ENCODE measurements around the gene ACER3. TPM values are rescaled to one million over a fixed set of nuclear protein-coding genes. Genes with fewer than 3 reads are reported as not detected.
"Not testable (repeated sequence)": the region's sequence is repeated elsewhere in the genome, so short reads cannot be mapped to it uniquely, and the experiment has no call there.

The ACER3 gene
- total RNA-seq, 2 donors from 2014 or later, result 10.8 to 24.3 TPM

DNA sequence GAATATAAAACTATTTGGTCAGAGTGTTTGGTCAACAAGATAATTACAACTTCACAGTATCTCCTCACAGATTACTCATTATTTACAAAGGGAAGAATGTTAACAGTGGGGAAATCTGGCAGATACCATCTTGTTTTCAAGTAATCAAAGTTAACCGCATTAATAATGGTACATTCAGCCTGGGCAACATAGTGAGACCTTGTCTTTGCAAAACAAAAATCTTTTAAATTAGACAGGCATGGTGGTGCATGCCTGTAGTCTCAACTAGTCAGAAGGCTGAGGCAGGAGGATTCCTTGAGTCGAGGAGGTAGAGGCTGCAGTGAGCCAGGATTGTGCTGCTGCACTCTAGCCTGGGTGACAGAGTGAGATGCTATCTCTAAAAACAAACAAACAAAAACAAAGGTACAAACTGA, 78.5 kb downstream of the ACER3 start:
- no peak overlapping the region for H3K27ac Mint-ChIP-seq
- no peak for DNase-seq (ENCODE audit: low spot score in 2 of 2)
- peaks cover 16 to 18% of the 10 kb centered on the region in 2 donors for H3K36me3 Mint-ChIP-seq
- ATAC-seq, result no peak
- peaks cover 14 to 17% of the 10 kb centered on the region in 2 donors for H3K9me3 Mint-ChIP-seq

DNA sequence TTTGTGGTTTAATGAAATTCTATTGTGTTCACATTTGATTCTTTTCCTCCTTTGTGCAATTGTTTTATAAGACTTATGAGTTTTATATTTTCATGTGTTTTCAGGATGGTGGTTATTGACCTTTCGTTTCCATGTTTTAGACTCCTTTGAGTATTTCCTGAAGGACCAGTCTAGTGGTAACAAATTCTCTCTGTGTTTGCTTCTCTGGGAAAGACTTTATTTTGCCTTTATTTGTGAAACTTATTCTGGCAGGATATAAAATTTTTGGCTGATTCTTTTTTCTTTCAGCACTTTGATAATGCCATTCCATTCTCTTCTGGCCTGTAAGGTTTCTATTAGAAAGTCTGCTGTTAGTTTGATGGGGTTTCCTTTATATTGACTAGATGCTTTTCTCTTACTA, 83.5 kb downstream of the ACER3 start:
- ATAC-seq (no peak), DNase-seq (ENCODE audit: low spot score in 2 of 2) (no peak)
- Mint-ChIP-seq H3K27ac (no peak overlapping the region), H3K9me3 (peaks cover 17 to 29% of the 10 kb centered on the region in 2 donors), H3K36me3 (peaks cover 19 to 26% of the 10 kb centered on the region in 2 donors)

DNA sequence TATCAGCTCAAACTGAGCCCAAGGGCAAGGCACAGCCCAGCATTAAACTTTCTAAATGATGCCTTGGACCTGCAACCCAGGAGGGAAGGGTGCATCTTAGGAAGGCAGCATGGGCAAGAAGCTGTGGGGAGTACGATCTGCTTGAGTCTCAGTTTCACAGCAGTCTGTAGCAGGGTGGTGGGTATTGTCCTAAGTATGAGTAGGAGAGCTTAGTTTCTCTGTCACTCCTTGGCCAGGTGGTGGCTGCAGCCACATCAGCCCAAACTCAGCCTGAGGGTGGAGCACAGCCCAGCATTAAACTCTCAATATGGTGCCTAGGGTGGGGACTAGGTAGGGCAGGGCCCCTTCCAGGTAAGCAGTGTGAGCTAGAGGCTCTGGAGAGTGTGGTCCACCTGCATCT, 85.5 kb downstream of the ACER3 start:
- ATAC-seq (no peak), DNase-seq (ENCODE audit: low spot score in 2 of 2) (no peak)
- Mint-ChIP-seq H3K36me3 (peaks cover 19 to 26% of the 10 kb centered on the region in 2 donors), H3K27ac (no peak overlapping the region), H3K9me3 (peaks cover 17 to 29% of the 10 kb centered on the region in 2 donors)

DNA sequence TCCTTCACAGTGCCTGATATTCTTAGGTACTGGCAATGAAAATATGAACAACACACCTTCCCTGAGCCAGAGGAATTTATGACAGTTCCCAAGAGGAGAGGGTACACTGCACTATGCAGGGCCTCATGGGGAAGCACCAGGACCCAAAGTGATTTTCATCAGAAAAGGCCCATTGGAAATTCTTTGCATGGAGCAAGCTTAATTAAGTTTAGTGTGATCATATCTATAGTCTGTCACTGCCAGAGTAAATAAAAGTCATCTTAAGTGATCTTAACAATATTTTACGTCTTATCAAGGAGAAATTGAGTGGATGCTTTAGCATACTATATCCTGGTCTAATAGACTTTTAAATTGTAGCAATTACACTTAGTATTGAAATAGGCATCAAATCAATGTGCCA, 86.5 kb downstream of the ACER3 start:
- DNase-seq (ENCODE audit: low spot score in 2 of 2) (no peak), ATAC-seq (no peak)
- Mint-ChIP-seq H3K36me3 (peaks cover 19 to 25% of the 10 kb centered on the region in 2 donors), H3K27ac (no peak overlapping the region), H3K9me3 (peaks cover 17 to 28% of the 10 kb centered on the region in 2 donors)

DNA sequence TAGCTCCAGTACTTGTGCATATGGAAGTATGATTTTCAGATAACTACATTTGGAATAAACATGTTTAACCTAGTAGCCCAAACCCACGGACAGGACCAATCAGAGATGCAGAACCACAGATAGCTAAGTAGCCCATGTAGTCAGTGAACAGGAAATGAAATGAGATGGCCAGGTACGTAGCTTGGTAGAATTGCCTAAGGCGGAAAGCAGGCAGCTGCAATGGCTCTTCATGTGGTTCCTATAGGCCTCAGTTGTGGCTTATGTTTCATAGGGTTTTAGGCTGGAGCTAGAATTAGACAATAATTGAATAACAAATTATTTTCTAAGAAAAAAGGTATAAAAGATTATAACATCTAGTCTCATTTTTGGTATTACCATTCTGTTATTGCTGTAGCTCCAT, 87.1 kb downstream of the ACER3 start:
- peaks cover 19% of the 10 kb centered on the region in 2 donors for H3K36me3 Mint-ChIP-seq
- peaks cover 12 to 22% of the 10 kb centered on the region in 2 donors for H3K9me3 Mint-ChIP-seq
- H3K27ac Mint-ChIP-seq, result no peak overlapping the region
- DNase-seq (ENCODE audit: low spot score in 2 of 2) (no peak), ATAC-seq (no peak)

DNA sequence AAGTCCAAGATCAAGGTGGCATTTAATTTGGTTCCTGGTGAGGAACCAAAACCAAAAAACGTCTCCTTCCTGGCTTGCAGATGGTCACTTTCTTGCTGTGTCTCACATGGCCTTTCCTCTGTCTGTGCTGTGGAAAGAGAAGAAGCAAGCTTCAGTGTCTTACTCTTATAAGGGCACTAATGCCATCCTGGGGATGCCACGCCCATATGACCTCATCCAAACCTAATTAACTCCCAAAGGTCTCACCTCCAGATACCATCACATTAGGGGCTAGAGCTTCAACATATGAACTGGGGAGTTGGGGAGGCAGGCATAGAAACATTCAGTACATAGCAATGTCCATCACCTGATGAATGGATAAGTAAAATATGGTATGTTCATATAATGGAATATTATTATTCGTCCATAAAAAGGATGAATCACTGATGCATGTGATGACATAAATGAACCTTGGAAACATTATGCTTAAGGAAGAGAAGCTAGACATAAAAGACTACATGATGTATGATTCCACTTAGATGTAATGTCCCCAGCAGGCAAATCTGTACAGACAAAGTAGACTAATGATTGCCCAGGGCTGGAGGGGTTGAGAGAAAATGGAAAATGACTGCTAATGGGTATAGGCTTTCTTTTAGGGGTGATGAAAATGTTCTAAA, 94.9 kb downstream of the ACER3 start:
- Mint-ChIP-seq H3K36me3 (peaks cover 0 to 2% of the 10 kb centered on the region in 2 donors), H3K9me3 (no peaks in the 10 kb centered on the region), H3K27ac (no peak overlapping the region)
- no peak for ATAC-seq
- no peak for DNase-seq (ENCODE audit: low spot score in 2 of 2)

DNA sequence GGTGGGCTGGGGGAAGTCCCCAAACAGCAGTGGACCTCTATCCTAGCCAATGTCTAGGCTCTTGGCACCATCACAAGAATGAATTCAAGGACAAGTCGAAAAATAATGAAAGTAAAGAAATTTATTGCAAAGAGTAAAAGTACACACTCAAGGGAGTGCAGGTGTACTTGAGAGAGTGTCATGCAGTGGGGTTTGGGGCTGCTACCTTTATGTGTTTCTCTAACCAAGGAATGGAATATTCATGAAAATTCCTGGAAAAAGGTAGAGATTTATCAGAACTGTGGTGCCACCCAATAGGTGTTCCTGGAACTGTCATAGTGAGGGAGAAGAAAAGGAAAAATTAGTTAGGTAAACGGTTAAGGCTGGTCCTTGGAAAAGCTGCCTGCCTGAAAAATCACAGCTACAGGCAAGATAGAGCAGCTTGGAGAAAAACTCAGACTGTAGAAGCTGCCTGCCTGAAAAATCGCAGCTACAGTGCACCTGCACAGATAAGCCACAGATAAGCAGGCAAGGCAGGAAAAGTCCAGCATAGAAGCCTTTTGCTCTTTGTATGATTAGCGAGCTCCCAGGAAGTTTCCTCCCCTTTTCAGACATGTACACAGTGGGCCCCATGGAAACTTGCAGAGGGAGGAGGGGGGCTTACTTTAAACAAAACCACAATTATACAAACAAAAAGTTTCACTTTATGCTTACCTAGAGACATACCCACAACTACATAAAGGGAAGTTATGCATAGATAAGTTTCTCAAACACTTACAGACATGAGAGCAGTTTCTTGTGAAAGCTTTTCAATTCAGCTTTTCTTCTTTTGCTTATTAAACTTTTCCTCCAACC, 102.1 kb downstream of the ACER3 start:
- ATAC-seq (peak in 1 of 2 donors; percentile 50), DNase-seq (ENCODE audit: low spot score in 2 of 2) (no peak)
- H3K27ac Mint-ChIP-seq, result peak overlapping the region in 1 of 2 donors; percentile 69
- H3K9me3 Mint-ChIP-seq, result peaks cover 6 to 11% of the 10 kb centered on the region in 2 donors
- H3K36me3 Mint-ChIP-seq, result peaks cover 16 to 27% of the 10 kb centered on the region in 2 donors

DNA sequence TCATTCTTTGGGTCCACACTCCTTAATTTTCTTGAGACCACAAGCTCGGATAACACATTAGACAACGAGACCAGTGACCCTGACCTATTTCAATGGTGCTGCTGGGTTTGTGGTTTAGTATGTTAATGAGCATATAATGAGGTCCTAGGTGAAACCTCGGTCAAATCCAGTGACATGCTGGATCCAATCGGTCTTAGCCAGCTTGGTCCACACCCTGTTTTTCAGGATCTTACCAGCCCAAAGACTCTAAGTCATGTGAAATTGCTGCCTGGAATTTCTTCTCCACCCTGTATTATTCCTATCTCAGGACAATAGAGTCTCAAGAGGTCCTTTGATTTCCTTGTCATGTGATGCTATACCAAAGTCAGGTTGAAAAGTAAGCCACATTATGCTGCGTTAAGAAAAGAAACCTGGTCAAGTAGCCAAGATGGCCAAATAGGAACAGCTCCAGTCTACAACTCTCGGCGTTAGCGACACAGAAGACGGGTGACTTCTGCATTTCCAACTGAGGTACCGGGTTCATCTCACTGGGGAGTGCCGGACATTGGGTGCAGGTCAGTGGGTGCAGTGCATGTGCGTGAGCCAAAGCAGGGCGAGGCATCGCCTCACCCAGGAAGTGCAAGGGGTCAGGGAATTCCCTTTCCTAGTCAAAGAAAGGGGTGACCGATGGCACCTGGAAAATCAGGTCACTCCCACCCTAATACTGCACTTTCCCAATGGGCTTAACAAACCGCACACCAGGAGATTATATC, 102.9 kb downstream of the ACER3 start:
- not testable (repeated sequence) for ATAC-seq; DNase-seq (ENCODE audit: low spot score in 2 of 2); H3K27ac Mint-ChIP-seq
- Mint-ChIP-seq H3K36me3 (peaks cover 16 to 27% of the 10 kb centered on the region in 2 donors), H3K9me3 (peaks cover 6 to 11% of the 10 kb centered on the region in 2 donors)

DNA sequence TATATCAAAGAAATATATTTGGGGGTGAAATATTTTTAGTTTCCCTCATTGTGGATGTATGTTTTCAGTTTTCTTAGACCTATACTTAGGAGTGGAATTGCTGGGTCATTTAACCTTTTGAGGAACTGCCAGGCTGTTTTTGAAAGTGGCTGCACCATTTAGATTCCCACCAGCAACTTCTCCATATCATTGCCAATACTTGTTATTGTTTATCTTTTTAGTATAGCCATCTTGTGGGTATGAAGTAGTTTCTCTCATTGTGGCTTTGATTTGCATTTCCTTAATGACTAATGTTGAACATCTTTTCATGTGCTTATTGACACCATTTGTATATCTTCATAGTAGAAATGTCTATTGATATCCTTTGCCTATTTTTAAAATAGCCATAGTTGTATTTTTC, 111.3 kb downstream of the ACER3 start:
- no peak overlapping the region for H3K27ac Mint-ChIP-seq
- H3K9me3 Mint-ChIP-seq, result peaks cover under 1 to 6% of the 10 kb centered on the region in 2 donors
- ATAC-seq (no peak), DNase-seq (ENCODE audit: low spot score in 2 of 2) (no peak)
- peaks cover 2 to 4% of the 10 kb centered on the region in 2 donors for H3K36me3 Mint-ChIP-seq

DNA sequence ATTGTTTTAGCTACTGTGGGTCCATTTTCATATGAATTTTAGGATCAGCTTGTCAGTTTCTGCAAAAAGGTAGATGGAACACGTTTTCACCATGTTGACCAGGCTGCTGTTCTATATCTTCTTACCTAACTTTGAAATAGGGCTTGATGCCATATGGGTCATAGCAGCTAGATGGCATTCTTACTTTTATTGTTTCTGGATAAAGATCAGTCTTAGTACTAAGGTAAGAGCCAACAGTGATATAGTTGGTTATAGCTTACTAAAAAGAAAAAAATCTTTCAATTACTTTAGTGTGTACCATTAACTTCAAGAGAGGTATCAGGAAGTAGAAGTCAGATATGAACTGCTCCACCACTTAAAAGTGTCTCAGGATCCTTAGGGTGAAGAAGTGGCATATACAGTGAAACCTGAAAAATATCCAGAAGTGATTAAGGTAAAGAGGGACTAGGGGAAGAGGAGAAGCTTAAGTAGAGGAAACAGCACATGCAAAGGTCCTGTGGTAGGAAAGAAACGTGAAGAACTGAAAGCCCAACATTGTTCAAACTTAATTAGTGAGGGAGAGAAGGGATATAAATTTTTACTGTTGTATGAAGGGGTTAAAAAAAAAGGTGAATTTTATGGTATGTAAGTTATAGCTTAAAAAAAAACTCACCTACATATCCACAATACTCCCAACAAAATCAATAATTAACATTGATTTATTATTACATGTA, 113.6 kb downstream of the ACER3 start:
- H3K36me3 Mint-ChIP-seq, result peaks cover 11 to 14% of the 10 kb centered on the region in 2 donors
- DNase-seq (ENCODE audit: low spot score in 2 of 2), result no peak
- no peak for ATAC-seq
- H3K27ac Mint-ChIP-seq, result no peak overlapping the region
- H3K9me3 Mint-ChIP-seq, result peaks cover 7 to 12% of the 10 kb centered on the region in 2 donors

DNA sequence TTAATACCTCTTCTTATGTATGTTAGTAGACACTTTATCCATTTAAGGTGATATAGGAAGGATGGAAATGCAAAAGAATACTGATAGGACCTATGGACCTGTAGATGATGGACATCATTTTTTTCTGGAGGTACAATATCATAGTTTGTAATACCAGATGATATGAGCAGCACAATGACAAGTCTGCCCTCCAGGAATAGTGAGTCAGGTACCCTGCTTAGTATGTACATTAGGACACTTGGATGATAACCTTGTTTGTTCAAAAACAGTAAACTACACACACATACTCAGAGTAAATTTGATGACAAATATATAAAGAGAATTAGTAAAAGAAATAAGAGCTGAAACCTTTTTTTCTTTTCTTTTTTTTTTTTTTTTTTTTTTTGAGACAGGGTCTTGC, 114.8 kb downstream of the ACER3 start:
- H3K36me3 Mint-ChIP-seq, result peaks cover 11 to 14% of the 10 kb centered on the region in 2 donors

DNA sequence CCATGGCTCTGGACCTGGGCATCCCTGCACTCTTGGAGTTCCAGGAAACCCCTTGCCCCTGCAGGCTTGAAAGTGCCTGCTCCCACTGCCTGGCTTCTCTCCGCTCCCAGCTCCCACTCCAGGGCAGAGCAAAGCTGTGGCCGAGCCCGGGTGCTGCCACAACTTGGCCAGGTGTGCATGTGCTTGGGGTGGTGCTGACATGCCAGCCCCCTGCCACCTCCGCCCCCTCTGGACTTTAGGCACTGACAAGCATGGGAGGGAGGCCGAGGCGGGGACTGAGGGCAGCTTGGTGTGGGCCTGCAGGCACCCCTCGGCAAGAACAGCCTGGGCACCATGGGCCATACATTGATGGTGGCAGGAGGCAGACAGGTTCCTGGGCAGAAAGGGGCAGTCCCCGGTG, 117.1 kb downstream of the ACER3 start:
- Mint-ChIP-seq H3K9me3 (peaks cover 7 to 8% of the 10 kb centered on the region in 2 donors), H3K27ac (no peak overlapping the region), H3K36me3 (peaks cover 11 to 14% of the 10 kb centered on the region in 2 donors)
- DNase-seq (ENCODE audit: low spot score in 2 of 2) (no peak), ATAC-seq (no peak)

More for the DNA sequence above, 114.8 kb downstream of the ACER3 start:
- H3K9me3 Mint-ChIP-seq, result peaks cover 7 to 12% of the 10 kb centered on the region in 2 donors
- DNase-seq (ENCODE audit: low spot score in 2 of 2) (no peak), ATAC-seq (no peak)
- H3K27ac Mint-ChIP-seq, result no peak overlapping the region

DNA sequence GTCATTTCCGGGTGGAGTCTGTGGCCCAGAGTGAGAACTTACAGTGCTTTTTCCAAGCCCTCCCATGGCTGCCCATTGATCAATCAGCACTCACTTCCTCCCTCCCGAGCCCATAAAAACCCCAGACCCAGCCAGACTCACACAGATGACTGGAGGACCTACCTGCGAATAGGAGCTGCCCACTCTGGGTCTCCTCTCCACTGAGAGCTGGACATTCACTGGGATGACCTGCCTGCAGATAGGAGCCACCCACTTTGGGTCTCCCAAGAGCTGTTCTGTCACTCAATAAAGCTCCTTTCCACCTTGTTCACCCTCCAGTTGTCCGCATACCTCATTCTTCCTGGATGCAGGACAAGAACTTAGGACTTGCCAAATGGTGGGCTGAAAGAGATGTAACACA, 117.5 kb downstream of the ACER3 start:
- H3K36me3 Mint-ChIP-seq, result peaks cover 11 to 14% of the 10 kb centered on the region in 2 donors
- H3K9me3 Mint-ChIP-seq, result peaks cover 7 to 8% of the 10 kb centered on the region in 2 donors
- no peak for ATAC-seq
- no peak for DNase-seq (ENCODE audit: low spot score in 2 of 2)
- H3K27ac Mint-ChIP-seq, result no peak overlapping the region

DNA sequence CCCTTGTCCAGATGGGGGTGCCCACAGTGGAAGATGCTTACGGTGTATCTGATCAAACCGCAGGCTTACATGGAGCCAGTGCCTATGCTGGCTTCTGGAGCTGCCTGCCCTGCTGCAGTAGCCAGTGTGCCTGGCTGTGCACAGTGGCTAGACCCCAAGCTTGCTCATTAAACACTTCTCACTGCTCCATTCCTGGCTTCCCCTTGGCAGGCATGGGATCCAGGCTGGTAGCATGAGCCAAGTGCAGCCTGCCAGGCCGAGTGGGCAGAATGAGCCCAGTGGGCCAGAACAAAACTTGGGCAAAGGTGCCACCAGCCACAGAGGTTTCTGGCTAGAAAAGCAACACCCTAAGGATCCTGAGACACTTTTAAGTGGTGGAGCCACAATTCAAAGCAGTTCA, 118.1 kb downstream of the ACER3 start:
- ATAC-seq (no peak), DNase-seq (ENCODE audit: low spot score in 2 of 2) (no peak)
- Mint-ChIP-seq H3K9me3 (peaks cover 7 to 8% of the 10 kb centered on the region in 2 donors), H3K36me3 (peaks cover 11 to 14% of the 10 kb centered on the region in 2 donors), H3K27ac (no peak overlapping the region)

DNA sequence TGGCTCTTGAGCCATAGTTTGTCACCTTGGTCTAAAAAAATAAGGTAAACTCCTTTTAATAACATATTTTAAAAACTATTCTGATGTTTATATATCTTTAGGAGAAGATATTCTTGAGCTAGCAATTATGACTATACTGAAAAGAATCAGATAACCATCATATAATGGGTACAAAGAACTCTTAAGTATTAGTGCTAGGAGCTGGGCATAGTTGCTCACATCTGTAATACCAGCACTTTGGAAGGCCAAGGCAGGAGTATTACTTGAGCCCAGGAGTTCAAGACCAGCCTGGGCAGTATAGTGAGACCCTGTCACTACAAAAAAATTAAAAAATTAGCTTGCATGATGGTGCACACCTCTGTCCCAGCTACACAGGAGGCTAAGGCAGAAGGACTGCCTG, 119.5 kb downstream of the ACER3 start:
- peaks cover 11 to 14% of the 10 kb centered on the region in 2 donors for H3K36me3 Mint-ChIP-seq
- DNase-seq (ENCODE audit: low spot score in 2 of 2) (no peak), ATAC-seq (no peak)
- H3K27ac Mint-ChIP-seq, result no peak overlapping the region
- H3K9me3 Mint-ChIP-seq, result peaks cover 7 to 8% of the 10 kb centered on the region in 2 donors

DNA sequence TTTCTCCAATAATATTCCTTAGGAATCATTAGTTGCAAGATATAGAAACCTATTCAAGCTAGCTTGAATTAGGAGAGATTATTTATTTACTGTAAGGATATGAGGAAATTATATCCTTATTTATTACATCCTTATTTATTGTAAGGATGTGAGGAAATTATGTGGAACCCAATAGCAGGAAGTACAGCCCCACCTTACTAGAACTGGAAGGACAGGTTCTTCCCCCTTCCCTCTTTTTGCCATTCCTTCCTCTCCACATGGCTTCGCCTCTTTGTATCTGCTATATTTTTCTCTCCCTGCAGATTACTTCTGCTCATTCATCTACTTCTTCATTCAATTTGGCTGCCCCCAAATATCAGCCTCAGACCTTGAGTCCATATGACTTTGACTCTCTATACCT, 124.0 kb downstream of the ACER3 start:
- DNase-seq (ENCODE audit: low spot score in 2 of 2), result no peak
- no peak overlapping the region for H3K27ac Mint-ChIP-seq
- H3K36me3 Mint-ChIP-seq, result no peaks in the 10 kb centered on the region
- no peak for ATAC-seq
- no peaks in the 10 kb centered on the region for H3K9me3 Mint-ChIP-seq
